Prostate gland (tissue), 2 donors: Measurements from ENCODE around the gene DCAF15.

ENCODE experiments used
- POLR2AphosphoS5 ChIP-seq: sonication (generic); formaldehyde crosslinking; IDR thresholded peaks from one replicate; pipeline ENCODE4 v1.6.1; 2017; ENCODE audit warnings: antibody characterized with exemption
- TF ChIP-seq, protein P1 (sequence below), 4 experiments: fragments of 200-600 bp in 2 of 4; fragments of 450-650 bp in 2 of 4; sonication (generic) in 2 of 4; IDR thresholded peaks; 1 replicate in 3 of 4; 2 replicates in 1 of 4; pipeline ENCODE4 v1.5.1; 2016 to 2019; ENCODE audit warnings: antibody characterized with exemption in 4 of 4, mild to moderate bottlenecking in 2 of 4, moderate library complexity in 2 of 4

- no peak for TF ChIP-seq POLR2AphosphoS5
- TF ChIP-seq, protein P1, sequence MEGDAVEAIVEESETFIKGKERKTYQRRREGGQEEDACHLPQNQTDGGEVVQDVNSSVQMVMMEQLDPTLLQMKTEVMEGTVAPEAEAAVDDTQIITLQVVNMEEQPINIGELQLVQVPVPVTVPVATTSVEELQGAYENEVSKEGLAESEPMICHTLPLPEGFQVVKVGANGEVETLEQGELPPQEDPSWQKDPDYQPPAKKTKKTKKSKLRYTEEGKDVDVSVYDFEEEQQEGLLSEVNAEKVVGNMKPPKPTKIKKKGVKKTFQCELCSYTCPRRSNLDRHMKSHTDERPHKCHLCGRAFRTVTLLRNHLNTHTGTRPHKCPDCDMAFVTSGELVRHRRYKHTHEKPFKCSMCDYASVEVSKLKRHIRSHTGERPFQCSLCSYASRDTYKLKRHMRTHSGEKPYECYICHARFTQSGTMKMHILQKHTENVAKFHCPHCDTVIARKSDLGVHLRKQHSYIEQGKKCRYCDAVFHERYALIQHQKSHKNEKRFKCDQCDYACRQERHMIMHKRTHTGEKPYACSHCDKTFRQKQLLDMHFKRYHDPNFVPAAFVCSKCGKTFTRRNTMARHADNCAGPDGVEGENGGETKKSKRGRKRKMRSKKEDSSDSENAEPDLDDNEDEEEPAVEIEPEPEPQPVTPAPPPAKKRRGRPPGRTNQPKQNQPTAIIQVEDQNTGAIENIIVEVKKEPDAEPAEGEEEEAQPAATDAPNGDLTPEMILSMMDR (IDR thresholded peaks at IDR 0.05) = no peak
These were observed 28.0 kb downstream of the DCAF15 start for GRCh38 chr19:13980340-13980739.
